LNCAP (cell line): ENCODE measurements around the gene SLC12A8.

Source experiments
- CTCF ChIP-seq: fragments of 450-650 bp; IDR thresholded peaks from 2 replicates; pipeline ENCODE4 v1.5.1; 2017; ENCODE audit warnings: mild to moderate bottlenecking

SLC12A8 gene

DNA sequence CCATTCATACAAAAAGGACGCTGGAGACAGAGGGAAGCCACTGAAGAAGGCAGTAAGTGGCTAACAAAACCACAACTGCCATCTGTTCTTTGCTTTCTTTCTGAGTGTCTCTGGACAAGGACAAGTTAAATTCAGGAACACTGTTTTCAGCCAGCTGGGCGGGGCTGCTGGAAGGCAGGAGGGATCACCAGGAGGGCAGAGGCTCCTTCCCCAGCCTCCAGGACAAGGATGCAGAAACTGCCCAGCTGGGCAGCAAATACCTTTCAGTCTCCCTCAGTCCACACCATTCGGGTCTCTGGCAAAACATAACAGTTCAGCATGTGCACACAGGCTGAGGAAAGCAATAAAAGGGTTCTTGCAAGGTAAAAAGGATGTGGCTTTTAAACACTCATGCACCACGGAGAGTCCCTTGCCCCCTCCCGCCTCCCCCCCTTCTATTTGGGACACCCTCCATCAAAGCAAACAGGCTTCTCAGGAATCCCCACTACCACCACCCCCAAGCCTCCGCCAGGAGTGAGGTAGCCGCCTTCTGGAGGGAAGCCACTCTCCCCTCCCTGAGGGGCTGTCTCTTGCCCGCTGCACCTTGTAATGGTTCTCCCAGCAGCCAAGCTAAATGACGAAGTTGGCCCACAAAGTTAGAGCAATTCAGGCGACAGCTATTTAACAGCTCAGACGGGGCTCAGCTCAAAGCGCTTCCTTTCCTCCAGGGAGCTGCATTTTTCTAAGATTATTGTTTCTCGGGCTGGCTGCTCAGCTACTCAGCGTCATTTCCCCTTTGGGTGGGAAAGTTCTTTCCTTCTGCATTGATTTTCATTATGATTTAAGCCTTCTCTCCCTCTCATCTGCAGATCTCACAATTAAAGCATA is 160.6 kb downstream of the SLC12A8 start:
- no peak for TF ChIP-seq CTCF

- no peak for TF ChIP-seq CTCF
Observed at GRCh38 chr3:125051205-125051604, 161.3 kb downstream of the SLC12A8 start.

GRCh38 chr3:125050488-125051090 is 162.0 kb downstream of the SLC12A8 start:
- TF ChIP-seq CTCF = no peak

GRCh38 chr3:125048282-125048681 is 164.3 kb downstream of the SLC12A8 start:
- no peak for TF ChIP-seq CTCF

GRCh38 chr3:125045965-125046364 is 166.6 kb downstream of the SLC12A8 start:
- no peak for TF ChIP-seq CTCF

DNA sequence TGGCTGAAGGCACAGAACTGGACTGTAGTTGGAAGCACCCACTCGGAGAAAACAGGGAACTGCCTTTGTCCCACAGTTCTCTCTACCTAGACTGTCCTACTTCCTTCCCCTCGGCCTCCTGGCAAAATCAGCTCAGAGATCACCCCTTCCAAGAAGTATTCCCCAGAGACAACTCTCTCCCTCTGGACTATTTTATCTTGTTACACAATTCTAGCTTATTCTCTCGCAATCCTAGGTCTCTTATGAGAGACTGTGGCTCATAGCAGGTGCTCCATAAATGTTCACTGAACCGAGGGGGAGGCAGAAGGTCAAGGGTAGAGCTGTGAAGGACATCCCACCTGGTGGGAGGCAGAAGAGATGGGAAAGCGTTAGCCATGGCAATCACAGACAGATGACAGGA is 167.4 kb downstream of the SLC12A8 start:
- TF ChIP-seq CTCF = no peak

DNA sequence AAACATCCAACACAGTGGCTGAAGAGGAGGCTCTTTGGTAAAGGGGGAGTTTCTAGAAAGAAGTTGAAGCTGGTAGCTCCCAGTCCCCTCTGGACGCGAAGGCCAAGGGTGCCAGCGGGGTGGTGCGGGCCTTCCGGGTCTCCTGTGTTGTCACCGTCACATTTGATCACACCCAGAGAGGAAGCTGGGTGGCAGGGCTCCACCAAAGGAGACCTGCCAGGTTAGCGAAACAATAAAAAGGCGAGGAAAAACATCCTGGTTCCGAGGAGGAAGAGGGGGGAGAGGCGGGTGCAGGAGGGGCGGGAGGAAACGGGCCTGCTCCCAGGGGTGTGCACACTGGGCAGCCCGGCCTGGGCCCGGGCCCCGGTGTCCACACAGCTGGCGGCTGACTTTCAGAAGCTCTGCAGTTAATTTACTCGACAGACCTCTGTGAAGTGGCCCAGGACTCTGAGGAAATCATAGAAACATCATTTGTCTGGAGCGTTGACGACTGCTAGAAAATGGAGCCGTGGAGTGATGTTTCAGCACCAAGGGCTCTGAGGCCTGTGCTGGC is 168.9 kb downstream of the SLC12A8 start:
- TF ChIP-seq CTCF = no peak
